ENCODE data around the gene CIRBP. TPM values are rescaled to one million over a fixed set of nuclear protein-coding genes. Genes with fewer than 3 reads are reported as not detected.

The CIRBP gene
- total RNA-seq, 1 experiment from 2014 or later = 287 TPM

GRCh38 chr19:1296078-1296477, 26.9 kb downstream of the CIRBP start:
- no peak overlapping the region for H3K4me3 ChIP-seq (ENCODE audit: low read depth, low read length, poor library complexity, severe bottlenecking)
- CTCF ChIA-PET = no interaction called here
- BruUV-seq (replicated peaks) = no TSS peak
- no peak for DNase-seq (ENCODE audit: low spot score)
- H3K27ac ChIP-seq (ENCODE audit: low read depth, low read length, poor library complexity, severe bottlenecking) = no peak overlapping the region
- POLR2A ChIA-PET (ENCODE audit: low non-redundant PET) = no interaction called here
- no peaks in the 10 kb centered on the region for H3K9me3 ChIP-seq (ENCODE audit: low read depth, low read length, poor library complexity, severe bottlenecking)
- no peaks in the 10 kb centered on the region for H3K36me3 ChIP-seq (ENCODE audit: insufficient read depth, low read length, poor library complexity, severe bottlenecking)
- TF ChIP-seq EZH2 (IDR thresholded peaks at IDR 0.05; ENCODE audit: borderline replicate concordance, low read depth, low read length, poor library complexity, severe bottlenecking) = no peak
- no peak for TF ChIP-seq CTCF (conservative IDR thresholded peaks at IDR 0.05; ENCODE audit: low read depth, low read length)
- intact Hi-C loops (cut with micrococcal nuclease; ENCODE audit: unreplicated experiment) = no loop called here
- H3K27me3 ChIP-seq (replicated peaks; ENCODE audit: insufficient read depth, low read depth, low read length, poor library complexity) = no peaks in the 10 kb centered on the region
- H3K4me1 ChIP-seq (ENCODE audit: insufficient read depth, low read length, poor library complexity, severe bottlenecking) = peaks cover 18% of the 10 kb centered on the region

- Histone ChIP-seq H3K4me3 (ENCODE audit: low read depth, low read length, poor library complexity, severe bottlenecking) (no peak overlapping the region), H3K27me3 (replicated peaks; ENCODE audit: insufficient read depth, low read depth, low read length, poor library complexity) (no peaks in the 10 kb centered on the region), H3K4me1 (ENCODE audit: insufficient read depth, low read length, poor library complexity, severe bottlenecking) (peaks cover 13% of the 10 kb centered on the region), H3K36me3 (ENCODE audit: insufficient read depth, low read length, poor library complexity, severe bottlenecking) (no peaks in the 10 kb centered on the region), H3K9me3 (ENCODE audit: low read depth, low read length, poor library complexity, severe bottlenecking) (no peaks in the 10 kb centered on the region), H3K27ac (ENCODE audit: low read depth, low read length, poor library complexity, severe bottlenecking) (no peak overlapping the region)
- CTCF ChIA-PET = no interaction called here
- DNase-seq (ENCODE audit: low spot score) = no peak
- POLR2A ChIA-PET (ENCODE audit: low non-redundant PET) = no interaction called here
- no TSS peak for BruUV-seq (replicated peaks)
- TF ChIP-seq CTCF (conservative IDR thresholded peaks at IDR 0.05; ENCODE audit: low read depth, low read length) (no peak), EZH2 (IDR thresholded peaks at IDR 0.05; ENCODE audit: borderline replicate concordance, low read depth, low read length, poor library complexity, severe bottlenecking) (no peak)
- intact Hi-C loops (cut with micrococcal nuclease; ENCODE audit: unreplicated experiment) = no loop called here
Measured at GRCh38 chr19:1296575-1297271, 27.6 kb downstream of the CIRBP start.

DNA sequence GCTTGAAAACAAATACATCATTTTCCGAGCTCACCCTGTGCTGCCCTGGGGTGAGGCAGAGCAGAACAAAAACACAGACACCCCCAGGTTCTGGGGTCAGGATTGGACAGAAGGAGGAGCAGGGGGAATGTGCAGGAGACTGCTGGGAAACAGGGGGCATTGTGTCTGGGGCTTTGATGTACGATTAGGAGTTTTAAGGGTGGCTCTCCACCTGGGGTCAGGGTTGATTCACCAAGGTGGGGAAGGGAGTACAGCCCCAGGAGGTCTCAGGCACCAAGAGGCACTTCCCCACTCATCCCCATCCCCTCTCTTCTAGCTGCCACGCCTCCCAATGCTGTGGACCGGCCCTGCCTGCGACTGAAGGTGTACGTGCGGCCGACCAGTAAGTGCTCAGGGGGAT, 29.1 kb downstream of the CIRBP start:
- BruUV-seq (replicated peaks) = no TSS peak
- intact Hi-C loops (cut with micrococcal nuclease; ENCODE audit: unreplicated experiment) = no loop called here
- Histone ChIP-seq H3K36me3 (ENCODE audit: insufficient read depth, low read length, poor library complexity, severe bottlenecking) (no peaks in the 10 kb centered on the region), H3K4me3 (ENCODE audit: low read depth, low read length, poor library complexity, severe bottlenecking) (no peak overlapping the region), H3K27me3 (replicated peaks; ENCODE audit: insufficient read depth, low read depth, low read length, poor library complexity) (no peaks in the 10 kb centered on the region), H3K4me1 (ENCODE audit: insufficient read depth, low read length, poor library complexity, severe bottlenecking) (peaks cover 7% of the 10 kb centered on the region), H3K9me3 (ENCODE audit: low read depth, low read length, poor library complexity, severe bottlenecking) (no peaks in the 10 kb centered on the region), H3K27ac (ENCODE audit: low read depth, low read length, poor library complexity, severe bottlenecking) (no peak overlapping the region)
- no peak for TF ChIP-seq CTCF (conservative IDR thresholded peaks at IDR 0.05; ENCODE audit: low read depth, low read length)
- TF ChIP-seq EZH2 (IDR thresholded peaks at IDR 0.05; ENCODE audit: borderline replicate concordance, low read depth, low read length, poor library complexity, severe bottlenecking) = no peak
- POLR2A ChIA-PET (ENCODE audit: low non-redundant PET) = no interaction called here
- no peak for DNase-seq (ENCODE audit: low spot score)
- CTCF ChIA-PET = no interaction called here

Data from A673 (cell line).